GM12892 (cell line): ENCODE data around the gene MAN1B1.

Experiments
- POLR2A ChIP-seq: IDR thresholded peaks from 2 replicates; pipeline ENCODE4 v1.6.1; 2011; ENCODE audit warnings: low read depth, low read length, control low read depth
- POLR2AphosphoS5 ChIP-seq: IDR thresholded peaks from 2 replicates; pipeline ENCODE4 v1.6.1; 2011; ENCODE audit warnings: low read depth, low read length, control low read depth

- no peak for TF ChIP-seq POLR2A
- no peak for TF ChIP-seq POLR2AphosphoS5
These were observed 28.7 kb downstream of the MAN1B1 start for GRCh38 chr9:137115394-137116026.
